MCF 10A (cell line): ENCODE results near the gene SLC6A6. TPM values are rescaled to one million over a fixed set of nuclear protein-coding genes. Genes with fewer than 3 reads are reported as not detected.

Source experiments
- BruUV-seq: library from RNA; stranded (reverse); fragments of 400-500 nt; replicated peaks from 2 replicates; lab custom pipeline; 2021; lab: Mats Ljungman, UMichigan
- CTCF ChIA-PET: fragments of 300-600 bp; sonication (Branson Sonifier 250); formaldehyde crosslinking; extraction: SDS; loops from one replicate; lab custom pipeline; 2021; ENCODE audit warnings: antibody characterized with exemption, inconsistent platforms; lab: Yijun Ruan, JAX
- POLR2A ChIA-PET: fragments of 300-600, 350-650 bp; sonication (Branson Sonifier 250); formaldehyde crosslinking; extraction: SDS; loops from one replicate; lab custom pipeline; 2020; ENCODE audit warnings: antibody characterized with exemption, inconsistent platforms; lab: Yijun Ruan, JAX
- DNase-seq: peaks from one replicate; pipeline ENCODE4 v3.0.0-alpha.2; 2018; ENCODE audit not compliant: unreplicated experiment
- H3K27ac Mint-ChIP-seq: one replicate; pipeline ENCODE4 v1.8.0; 2022; ENCODE audit warnings: mild to moderate bottlenecking, low read depth, mixed read lengths; ENCODE audit not compliant: unreplicated experiment
- H3K27me3 Mint-ChIP-seq: one replicate; pipeline ENCODE4 v1.8.0; 2022; ENCODE audit warnings: mixed read lengths; ENCODE audit not compliant: insufficient read depth, unreplicated experiment
- H3K36me3 Mint-ChIP-seq: one replicate; pipeline ENCODE4 v1.8.0; 2022; ENCODE audit warnings: mild to moderate bottlenecking, moderate library complexity, mixed read lengths; ENCODE audit not compliant: insufficient read depth, unreplicated experiment
- H3K4me1 Mint-ChIP-seq: one replicate; pipeline ENCODE4 v1.8.0; 2022; ENCODE audit warnings: mixed read lengths; ENCODE audit not compliant: insufficient read depth, unreplicated experiment
- H3K4me3 Mint-ChIP-seq: one replicate; pipeline ENCODE4 v1.8.0; 2022; ENCODE audit warnings: mild to moderate bottlenecking, moderate library complexity, mixed read lengths; ENCODE audit not compliant: unreplicated experiment
- H3K9me3 Mint-ChIP-seq: one replicate; pipeline ENCODE4 v1.8.0; 2022; ENCODE audit warnings: mixed read lengths; ENCODE audit not compliant: unreplicated experiment
- intact Hi-C: fragments of 100-400 bp; cut with micrococcal nuclease; formaldehyde crosslinking; loops from 2 replicates; pipeline ENCODE4 v1.14.1; 2022
- total RNA-seq: library from RNA; stranded (reverse); gene quantifications from 2 replicates; pipeline ENCODE4 v1.2.3, GENCODE V29; 2022
- TF ChIP-seq, protein P1 (sequence below): fragments of 200-600 bp; IDR thresholded peaks from one replicate; pipeline ENCODE4 v1.8.0; 2022; ENCODE audit warnings: antibody characterized with exemption, mild to moderate bottlenecking; ENCODE audit not compliant: unreplicated experiment

Gene SLC6A6
- total RNA-seq, 1 experiment from 2014 or later, result 7.6 TPM

DNA sequence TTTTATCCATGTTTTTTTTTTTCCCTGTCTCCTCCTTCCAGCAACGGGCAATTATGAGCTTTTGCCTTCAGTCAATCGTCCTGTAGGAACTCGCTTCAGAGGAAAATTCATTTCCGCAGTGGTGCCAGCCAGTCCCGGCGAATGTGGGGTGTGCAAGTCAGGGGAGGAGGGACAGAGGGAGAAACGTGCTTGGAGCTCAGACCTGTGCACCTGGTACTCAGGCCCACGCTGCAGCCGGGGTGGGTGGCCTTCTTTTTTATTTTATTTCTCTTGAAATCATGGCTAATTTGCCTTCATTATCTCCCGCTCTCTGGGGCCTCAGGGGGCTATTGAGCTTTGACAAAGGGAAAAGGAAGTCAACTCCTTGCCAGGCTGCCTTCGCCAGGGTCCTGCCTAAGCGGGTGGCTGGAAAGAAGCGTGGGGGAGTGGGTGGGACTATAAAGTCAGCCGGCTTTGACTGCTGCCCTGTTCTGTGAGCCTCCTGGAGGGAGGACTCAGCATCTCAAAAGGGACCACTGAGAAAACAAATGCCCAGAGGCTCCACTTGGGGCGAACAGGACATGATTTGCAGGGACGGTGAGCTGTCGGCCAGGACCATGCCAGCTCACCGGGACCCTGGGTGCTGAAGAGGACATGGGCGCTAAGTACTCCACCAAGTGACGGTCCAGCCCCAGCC is 132.2 kb downstream of the SLC6A6 start:
- no peak for DNase-seq
- TF ChIP-seq, protein P1, sequence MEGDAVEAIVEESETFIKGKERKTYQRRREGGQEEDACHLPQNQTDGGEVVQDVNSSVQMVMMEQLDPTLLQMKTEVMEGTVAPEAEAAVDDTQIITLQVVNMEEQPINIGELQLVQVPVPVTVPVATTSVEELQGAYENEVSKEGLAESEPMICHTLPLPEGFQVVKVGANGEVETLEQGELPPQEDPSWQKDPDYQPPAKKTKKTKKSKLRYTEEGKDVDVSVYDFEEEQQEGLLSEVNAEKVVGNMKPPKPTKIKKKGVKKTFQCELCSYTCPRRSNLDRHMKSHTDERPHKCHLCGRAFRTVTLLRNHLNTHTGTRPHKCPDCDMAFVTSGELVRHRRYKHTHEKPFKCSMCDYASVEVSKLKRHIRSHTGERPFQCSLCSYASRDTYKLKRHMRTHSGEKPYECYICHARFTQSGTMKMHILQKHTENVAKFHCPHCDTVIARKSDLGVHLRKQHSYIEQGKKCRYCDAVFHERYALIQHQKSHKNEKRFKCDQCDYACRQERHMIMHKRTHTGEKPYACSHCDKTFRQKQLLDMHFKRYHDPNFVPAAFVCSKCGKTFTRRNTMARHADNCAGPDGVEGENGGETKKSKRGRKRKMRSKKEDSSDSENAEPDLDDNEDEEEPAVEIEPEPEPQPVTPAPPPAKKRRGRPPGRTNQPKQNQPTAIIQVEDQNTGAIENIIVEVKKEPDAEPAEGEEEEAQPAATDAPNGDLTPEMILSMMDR, result no peak
- no peaks in the 10 kb centered on the region for H3K36me3 Mint-ChIP-seq
- H3K27me3 Mint-ChIP-seq, result no peaks in the 10 kb centered on the region
- no peak overlapping the region for H3K4me3 Mint-ChIP-seq
- CTCF ChIA-PET, result interaction anchor here (0.6 to 1.0 kb wide), 5 partner anchors 24 to 438 kb away, joined by 3 to 4 read pairs (median 3); no protein-coding TSS in a partner anchor
- H3K4me1 Mint-ChIP-seq, result peaks cover 5% of the 10 kb centered on the region
- no TSS peak for BruUV-seq
- intact Hi-C loops, result no loop called here
- POLR2A ChIA-PET, result no interaction called here
- no peak overlapping the region for H3K27ac Mint-ChIP-seq
- H3K9me3 Mint-ChIP-seq, result no peaks in the 10 kb centered on the region

DNA sequence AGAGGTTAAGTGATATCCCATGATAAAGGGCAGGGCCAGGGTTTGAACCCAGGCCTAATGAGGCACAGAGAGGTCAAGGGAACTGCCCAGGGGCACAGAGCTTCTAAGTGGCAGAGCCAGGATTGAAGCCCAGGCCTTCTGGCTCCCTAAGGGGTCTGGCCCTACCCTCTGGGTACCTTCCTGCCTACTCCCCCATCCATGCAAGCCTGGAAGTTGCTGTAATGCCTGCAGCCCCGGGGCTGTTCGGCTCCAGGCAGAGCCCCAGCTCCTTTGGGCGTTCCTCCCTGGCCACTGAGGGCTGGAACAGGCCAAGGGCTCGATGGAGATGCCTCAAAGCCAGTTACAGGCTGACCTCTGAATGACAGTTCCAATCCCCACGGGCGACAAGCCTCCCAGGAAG is 133.2 kb downstream of the SLC6A6 start:
- Mint-ChIP-seq H3K27ac (no peak overlapping the region), H3K4me3 (no peak overlapping the region), H3K4me1 (peaks cover 5% of the 10 kb centered on the region), H3K27me3 (no peaks in the 10 kb centered on the region), H3K36me3 (no peaks in the 10 kb centered on the region), H3K9me3 (no peaks in the 10 kb centered on the region)
- TF ChIP-seq, protein P1, result no peak
- CTCF ChIA-PET, result no interaction called here
- BruUV-seq, result no TSS peak
- POLR2A ChIA-PET, result interaction anchor here (0.6 kb wide), 1 partner anchor 626 kb away, joined by 3 read pairs; no protein-coding TSS in a partner anchor
- intact Hi-C loops, result no loop called here
- no peak for DNase-seq

DNA sequence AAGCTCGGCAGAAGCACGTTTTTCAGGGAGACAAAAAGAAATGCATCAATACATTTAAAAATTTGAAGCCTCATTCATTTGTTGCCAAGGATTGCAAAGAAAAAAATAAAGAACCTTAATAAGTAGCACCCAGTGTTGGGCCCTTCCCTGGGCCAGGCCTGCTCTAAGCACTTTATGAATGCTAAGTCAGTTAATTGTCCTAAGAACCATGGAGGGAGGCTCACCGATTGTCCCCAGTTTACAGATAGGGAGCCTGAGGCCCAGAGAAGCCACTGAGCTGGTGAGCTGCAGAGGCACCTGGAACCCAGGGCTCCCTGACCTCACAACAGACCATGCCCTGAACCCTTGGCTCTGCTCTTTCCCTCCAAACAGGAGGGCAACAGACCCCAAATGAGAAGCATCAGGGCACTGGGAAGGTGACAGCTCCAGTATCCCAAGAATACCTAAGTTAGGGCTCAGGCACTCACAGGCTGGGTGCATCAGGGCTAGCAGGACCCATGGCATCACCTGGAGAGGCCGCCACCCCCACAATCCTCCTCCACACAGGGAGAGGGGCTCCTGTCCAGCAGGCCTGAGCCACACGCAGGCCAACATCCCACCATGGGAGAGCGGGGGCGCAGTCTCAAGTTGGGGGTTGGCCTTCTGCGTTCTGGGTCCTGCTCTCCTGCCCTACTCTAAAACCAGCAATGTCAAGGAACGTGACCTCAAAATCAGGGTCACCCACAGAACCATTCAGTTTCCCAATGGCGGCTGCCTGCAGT is 133.8 kb downstream of the SLC6A6 start:
- H3K4me1 Mint-ChIP-seq, result peaks cover 5% of the 10 kb centered on the region
- intact Hi-C loops, result no loop called here
- DNase-seq, result no peak
- BruUV-seq, result no TSS peak
- CTCF ChIA-PET, result interaction anchor here (0.7 to 1.6 kb wide), 2 partner anchors 27 to 313 kb away, joined by 3 to 5 read pairs; no protein-coding TSS in a partner anchor
- POLR2A ChIA-PET, result no interaction called here
- no peaks in the 10 kb centered on the region for H3K36me3 Mint-ChIP-seq
- H3K9me3 Mint-ChIP-seq, result no peaks in the 10 kb centered on the region
- TF ChIP-seq, protein P1, result no peak
- H3K27ac Mint-ChIP-seq, result no peak overlapping the region
- H3K27me3 Mint-ChIP-seq, result no peaks in the 10 kb centered on the region
- H3K4me3 Mint-ChIP-seq, result no peak overlapping the region
